GM12873 (cell line): ENCODE measurements around the gene SPEM2.

ENCODE experiments used
- CTCF ChIP-seq: IDR thresholded peaks from 2 replicates; pipeline ENCODE4 v1.5.1; 2012; ENCODE audit warnings: low read depth, mild to moderate bottlenecking, moderate library complexity, low read length, control low read depth; ENCODE audit not compliant: insufficient read depth; ENCODE audit errors: missing control alignments

The SPEM2 gene

GRCh38 chr17:7435676-7436555 lies 10.5 kb downstream of the SPEM2 start:
- TF ChIP-seq CTCF = peak; percentile 52

DNA sequence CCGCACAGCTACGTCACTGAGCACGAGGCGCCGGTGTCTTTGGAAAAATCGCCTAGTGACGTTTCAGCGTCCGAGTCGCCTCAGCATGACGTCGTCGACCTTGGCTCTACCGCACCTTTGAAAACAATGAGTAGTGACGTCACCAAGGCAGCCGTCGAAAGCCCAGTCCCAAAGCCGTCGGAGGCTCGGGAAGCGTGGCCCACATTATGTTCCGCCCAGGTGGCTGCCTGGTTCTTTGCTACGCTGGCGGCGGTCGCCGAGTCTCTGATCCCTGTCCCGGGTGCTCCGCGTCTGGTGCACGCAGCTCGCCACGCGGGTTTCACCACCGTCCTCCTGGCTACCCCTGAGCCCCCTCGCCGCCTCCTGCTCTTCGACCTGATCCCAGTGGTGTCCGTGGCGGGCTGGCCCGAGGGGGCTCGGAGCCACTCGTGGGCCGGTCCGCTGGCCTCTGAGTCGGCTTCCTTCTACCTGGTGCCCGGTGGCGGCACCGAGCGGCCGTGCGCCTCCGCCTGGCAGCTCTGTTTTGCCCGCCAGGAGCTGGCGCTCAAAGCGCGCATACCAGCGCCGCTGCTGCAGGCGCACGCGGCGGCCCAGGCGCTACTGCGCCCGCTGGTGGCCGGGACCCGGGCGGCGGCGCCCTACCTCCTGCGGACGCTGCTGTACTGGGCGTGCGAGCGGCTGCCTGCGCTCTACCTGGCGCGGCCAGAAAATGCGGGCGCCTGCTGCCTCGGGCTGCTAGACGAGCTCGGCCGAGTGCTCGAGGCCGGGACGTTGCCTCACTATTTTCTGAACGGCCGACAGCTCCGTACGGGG lies 11.3 kb downstream of the SPEM2 start:
- peak; percentile 73 for TF ChIP-seq CTCF

- TF ChIP-seq CTCF = no peak
These were observed 12.0 kb downstream of the SPEM2 start for GRCh38 chr17:7437369-7437863.

GRCh38 chr17:7437950-7438614 lies 12.7 kb downstream of the SPEM2 start:
- no peak for TF ChIP-seq CTCF

DNA sequence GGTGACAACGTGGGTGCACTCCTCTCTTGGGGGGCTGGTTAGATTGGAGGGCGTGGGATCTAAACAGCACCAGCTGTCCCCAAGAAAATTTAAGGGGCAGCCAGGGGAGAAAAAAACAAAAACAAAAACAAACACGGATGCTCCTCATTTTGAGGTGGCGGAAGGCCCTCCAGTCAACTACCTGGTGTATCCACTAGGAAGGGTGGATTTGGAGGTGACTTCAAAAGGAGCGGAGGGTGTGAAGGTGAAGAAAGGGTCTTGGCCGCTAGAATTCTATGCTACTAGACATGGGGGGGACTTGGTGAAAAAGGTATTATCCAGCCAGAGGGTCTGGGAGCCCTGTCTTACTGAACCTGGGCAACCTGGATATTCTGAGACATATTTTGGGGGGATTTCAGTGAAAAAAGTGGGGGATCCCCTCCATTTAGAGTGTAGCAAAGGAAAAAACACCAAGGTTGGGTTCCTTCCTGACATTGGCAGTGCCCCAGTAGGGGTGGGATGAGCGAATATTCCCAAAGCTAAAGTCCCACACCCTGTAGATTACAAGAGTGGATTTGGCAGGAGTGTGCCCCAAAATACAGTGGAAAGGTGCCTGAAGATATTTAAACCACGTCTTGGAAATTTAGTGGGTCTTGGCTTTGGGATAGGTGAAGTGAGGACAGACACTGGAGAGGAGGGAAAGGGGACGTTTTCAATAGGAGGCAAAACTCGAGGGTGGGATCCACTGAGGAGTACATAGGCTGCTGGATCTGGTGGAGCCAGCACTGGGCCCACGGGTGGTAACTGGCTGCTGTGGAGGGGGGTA lies 13.4 kb downstream of the SPEM2 start:
- no peak for TF ChIP-seq CTCF

- TF ChIP-seq CTCF = no peak
These were observed 14.2 kb downstream of the SPEM2 start, which contains the start of gene FGF11 for GRCh38 chr17:7439462-7440112. TSS of gene FGF11 (plus strand) at chr17:7439512. CDS start at chr17:7439621, 109 bp downstream.
